HG03095 (cell line): ENCODE results near the gene TEX10.
"Not testable (repeated sequence)": the region's sequence is repeated elsewhere in the genome, so short reads cannot be mapped to it uniquely, and the experiment has no call there.

Source experiments
- ATAC-seq: cut with Tn5 transposase; IDR thresholded peaks from one replicate; pipeline ENCODE4 v1.9.1; 2021; ENCODE audit warnings: moderate library complexity; ENCODE audit not compliant: unreplicated experiment

TEX10 gene

DNA sequence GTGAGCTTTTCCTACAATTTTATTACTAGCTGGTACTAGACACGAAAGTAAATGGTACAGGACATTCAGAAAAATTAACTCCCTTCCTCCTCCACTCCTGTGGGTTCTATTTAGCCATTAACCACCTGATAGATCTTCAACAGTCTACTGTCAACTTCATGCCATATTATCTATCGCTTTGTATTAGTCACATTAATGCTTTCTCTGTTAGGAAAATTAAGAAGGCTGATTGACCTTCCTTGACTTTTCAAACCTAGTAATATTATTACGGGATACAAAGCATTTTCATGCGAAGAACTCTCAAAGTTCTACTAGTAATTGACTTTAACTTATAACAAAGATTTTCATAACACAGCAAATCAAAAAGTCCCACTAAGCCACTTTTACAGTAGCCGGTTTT lies 1.2 kb downstream of the TEX10 start:
- no peak for ATAC-seq

DNA sequence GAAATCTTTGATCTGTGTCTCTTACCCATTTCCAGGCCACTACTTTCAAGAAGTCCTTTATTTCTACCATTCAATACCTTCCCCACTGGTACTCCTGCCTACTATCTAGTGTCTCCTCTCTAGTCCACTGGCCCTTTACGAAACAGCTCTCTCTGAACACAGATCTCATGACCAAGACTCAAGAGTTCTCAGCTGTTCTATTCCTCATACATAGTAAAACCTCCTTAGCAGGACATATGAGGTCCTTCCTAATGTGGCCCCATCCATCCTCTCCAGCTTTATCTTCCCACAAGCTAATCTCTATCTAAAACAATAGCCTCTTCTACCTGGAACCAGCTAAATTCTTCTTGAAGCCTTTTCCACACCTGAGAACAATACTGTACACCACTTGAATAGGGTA lies 2.6 kb downstream of the TEX10 start:
- no peak for ATAC-seq

DNA sequence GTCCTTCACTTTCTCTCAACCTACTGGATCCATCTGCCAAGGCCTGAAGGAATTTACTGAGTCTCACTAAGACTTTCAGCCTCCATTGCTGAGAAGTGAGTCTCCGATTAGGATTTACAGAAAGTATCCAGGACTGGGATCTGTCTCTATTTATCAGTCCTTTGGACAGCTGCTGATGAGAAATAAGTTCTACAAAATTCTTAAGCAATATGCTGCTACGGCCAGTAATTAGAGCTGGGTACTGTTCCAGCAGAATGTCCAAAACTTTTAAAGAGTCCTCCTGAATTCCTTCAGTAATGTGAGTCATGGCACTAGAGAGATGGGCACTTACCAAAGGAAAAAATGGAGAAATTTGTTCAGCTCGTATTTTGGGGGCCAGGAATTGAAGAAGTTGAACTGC lies 5.9 kb downstream of the TEX10 start:
- ATAC-seq: no peak

DNA sequence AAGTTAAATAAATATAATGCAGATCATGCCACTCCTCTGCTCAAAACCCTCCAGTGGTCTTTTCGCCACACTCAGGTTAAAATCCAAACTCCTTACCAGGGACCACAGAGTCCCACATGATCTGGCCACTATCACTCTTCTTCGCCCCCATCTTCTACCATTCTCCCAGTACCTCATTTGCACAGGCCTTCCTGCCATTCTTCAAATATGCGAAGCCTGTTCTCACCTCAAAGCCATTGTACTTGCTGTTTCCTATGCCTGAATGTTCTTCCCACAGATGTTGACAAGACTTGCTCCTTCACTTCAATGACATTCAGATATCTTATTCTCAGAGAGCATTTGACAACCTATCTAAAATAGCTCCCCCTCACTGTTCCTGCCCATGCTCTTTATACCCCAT lies 10.9 kb downstream of the TEX10 start:
- no peak for ATAC-seq

DNA sequence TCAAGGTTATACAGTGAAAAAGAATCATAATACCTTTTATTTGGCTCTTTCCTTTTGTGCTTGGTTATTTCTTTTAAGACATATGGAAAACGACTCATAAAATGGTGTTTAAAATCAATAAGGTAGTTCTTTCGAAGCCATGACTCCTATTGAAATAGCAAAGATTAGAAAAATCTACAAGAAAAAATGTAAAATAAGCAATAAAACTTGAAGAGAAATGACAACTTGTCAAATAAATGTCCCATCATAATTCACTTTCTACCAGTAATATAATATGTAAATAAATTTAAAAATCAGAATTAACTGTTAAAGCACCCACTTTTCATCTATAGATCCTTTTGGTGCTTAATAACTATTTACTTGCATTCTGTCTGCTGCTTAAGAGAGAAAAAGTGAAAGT lies 12.5 kb downstream of the TEX10 start:
- ATAC-seq: no peak

DNA sequence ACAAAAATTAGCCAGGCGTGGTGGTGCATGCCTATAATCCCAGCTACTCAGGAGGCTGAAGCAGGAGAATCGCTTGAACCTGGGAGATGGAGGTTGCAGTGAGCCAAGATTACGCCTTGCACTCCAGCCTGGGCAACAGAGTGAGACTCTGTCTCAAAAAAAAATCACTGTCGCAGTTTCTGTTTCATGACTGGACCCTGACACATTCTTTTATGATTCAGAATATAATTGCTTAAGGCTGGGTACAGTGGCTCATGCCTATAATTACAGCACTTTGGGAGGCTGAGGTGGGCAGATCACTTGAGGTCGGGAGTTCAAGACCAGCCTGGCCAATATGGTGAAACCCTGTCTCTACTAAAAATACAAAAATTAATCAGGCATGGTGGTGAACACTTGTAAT lies 14.0 kb downstream of the TEX10 start:
- ATAC-seq: not testable (repeated sequence)

DNA sequence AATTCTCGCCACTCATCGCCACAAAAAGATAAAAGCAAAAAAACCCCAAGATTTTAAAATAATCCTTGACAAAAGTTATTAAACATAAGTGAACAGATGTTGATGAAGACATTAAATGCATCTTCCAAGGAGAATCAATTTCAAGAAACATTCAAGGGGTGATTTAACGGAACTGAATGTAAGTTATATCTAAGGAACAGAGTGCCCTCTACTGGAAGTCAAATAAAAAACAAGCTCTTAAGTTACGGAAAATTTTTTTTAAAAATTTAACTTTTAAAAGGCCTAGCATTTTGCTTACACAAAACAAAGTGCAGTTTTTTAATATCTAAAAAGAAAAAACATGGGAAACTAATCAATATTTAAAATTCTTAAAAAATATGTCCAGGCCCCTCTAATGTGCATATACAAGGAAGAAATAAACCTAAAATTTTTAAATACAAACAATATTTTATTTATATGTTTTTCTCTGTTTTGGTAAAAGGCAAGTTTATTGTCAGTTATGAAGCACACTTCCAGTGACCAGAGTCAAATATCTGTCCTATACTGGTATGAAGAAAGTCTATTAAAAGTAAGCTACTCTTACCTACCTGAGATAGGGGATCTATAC lies 28.0 kb downstream of the TEX10 start:
- ATAC-seq: no peak

DNA sequence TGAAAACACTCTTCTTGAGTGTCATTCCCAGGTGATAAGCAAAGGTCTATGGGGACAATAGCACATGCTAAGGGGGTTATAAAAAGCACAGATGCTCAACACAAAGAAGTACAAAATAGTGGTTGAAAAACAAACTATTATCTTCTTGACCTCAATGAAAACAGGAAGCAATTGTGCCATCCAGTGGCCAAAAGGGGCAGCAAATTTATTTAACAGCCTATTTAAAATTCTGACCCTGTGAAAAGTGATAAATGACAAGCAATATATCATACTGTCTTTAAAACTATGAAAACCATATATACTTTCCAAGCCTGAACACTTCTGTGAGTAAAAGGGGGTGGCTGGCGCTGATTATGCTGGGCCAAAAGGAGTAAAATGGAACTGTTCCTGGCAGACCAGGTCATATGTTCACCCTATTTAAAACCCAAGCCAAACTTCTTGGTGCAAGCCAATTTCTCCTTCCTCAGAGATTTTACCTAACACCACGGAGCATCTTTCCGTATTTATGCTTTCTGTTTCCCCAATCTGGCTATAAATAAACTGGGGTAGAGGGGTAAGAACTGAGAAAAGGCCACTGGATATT lies 29.7 kb downstream of the TEX10 start:
- ATAC-seq: no peak

DNA sequence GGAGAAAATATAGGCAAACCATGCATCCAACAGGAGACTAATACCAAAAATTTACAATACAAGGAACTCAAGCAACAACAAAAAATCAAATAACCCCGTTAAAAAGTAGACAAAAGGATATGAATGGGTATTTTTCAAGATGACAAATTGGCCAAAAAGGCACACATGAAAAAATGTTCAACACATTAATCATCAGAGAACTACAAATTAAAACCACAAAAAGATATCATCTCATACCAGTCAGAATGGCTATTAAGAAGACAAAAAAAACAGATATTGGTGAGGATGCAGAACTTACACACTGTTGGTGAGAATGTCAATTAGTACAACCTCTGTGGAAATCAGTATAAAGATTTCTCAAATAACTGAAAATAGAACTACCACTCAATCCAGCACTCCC lies 35.0 kb downstream of the TEX10 start:
- no peak for ATAC-seq

DNA sequence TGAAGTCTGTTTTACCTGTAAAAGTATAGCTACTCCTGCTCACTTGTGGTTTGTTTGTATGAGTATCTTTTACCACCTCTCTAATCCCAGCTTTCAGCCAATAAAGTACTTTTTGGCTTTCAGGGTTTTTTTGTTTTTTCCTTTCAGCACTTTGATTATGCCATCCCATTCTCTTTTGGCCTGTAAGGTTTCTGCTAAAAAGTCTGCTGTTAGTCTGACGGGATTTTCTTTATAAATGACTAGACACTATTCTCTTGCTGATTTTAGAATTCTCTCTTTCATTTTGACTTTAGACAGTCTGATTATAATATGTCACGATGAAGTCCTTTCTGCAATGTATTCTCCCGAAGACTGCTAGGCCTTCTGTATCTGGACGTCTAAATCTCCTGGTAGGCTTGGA lies 37.2 kb downstream of the TEX10 start:
- ATAC-seq: no peak

DNA sequence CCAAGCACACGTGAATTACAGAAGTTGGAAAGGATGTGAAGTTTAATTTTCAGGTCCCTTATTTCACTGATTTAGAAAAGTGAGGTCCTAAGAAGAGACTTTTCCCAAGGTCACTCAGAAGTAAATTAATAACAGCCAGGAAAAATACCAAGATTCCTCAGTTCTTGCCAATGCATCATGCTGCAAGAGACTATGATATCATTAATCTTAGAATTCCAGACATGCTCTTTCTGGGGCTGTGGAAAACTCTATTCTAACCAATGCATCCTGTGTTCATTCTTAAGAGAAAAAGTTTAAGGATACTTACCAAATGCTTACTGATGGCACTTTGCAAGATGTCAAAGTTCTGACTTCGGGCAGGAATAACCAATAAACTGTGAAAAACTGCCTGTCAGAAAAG lies 42.8 kb downstream of the TEX10 start:
- no peak for ATAC-seq

DNA sequence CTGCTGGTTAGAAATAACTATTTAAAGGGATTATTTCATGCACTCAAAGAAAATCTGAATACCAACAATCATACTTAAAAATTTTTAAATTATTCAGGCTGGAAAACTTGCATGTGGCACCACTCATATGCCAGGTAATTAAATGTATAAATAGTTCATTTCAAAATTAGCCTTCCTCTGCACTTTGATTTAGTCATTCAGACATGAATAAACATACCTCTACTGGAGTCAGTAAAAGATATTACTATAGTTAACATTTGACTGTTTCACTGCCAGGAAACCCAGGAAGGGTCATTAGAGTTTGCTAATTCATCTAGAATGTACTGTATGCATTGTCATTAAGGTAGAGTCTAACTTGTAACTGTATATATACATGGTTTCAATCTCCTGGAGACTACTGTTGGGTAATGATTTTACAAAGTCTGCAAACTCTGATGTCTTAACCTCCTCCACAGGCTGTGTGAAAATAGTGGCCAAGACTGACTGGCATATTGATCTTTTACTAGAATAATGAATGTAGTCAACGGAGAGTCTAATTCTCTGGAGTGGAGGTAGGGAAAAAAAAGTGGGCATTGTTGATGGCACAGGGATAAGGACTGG lies 43.7 kb downstream of the TEX10 start:
- no peak for ATAC-seq

DNA sequence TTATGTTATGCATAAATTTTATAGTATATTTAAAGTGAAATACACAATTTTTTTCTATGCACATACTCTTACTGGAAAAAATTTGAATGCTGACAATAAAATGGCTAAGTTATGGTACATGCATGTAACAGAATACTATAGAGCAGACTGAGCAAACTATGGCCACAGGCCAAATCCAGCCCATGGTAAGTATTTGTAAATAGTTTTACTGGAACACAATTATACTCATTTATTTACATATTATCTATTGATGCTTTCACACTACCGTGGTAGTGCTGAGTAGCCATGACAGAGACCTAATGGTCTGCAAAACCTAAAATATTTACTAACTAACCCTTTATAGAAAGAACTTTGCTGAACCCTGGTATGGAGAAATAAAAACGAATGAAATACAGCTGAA lies 45.7 kb downstream of the TEX10 start:
- no peak for ATAC-seq

DNA sequence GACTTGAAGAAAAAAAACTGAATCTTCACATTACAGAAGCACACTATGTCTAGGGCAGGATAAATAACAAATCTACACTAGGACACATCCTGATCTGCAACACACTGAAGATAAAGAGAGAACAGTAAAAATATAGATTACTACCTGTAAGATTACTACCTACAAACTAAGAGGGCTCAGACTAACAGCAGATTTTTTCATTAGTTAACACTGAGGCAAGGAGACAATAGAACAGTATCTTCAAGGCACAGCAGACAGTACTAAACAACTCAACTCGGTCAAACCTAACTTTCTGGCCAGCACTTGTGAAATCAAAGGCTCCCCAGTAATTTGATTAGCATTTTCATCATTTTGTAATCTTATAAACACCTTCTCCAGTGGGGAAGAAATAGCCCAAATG lies 46.5 kb downstream of the TEX10 start:
- no peak for ATAC-seq

DNA sequence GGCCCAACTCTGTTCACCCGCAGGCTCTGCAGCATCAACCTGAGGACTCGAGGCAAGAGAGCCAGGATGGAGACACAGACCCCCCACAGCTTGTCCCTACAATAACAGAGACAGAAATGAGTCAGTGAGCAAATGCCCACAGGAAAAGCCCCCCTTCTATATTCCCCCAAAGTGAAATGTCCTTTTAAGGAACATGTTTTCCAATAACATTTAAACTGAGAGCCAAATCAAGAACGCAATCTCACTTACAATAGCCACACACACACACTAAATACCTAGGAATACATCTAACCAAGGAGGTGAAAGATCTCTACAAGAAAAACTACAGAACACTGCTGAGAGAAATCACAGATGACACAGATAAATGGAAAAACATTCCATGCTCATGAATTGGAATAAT lies 49.0 kb downstream of the TEX10 start:
- ATAC-seq: no peak

DNA sequence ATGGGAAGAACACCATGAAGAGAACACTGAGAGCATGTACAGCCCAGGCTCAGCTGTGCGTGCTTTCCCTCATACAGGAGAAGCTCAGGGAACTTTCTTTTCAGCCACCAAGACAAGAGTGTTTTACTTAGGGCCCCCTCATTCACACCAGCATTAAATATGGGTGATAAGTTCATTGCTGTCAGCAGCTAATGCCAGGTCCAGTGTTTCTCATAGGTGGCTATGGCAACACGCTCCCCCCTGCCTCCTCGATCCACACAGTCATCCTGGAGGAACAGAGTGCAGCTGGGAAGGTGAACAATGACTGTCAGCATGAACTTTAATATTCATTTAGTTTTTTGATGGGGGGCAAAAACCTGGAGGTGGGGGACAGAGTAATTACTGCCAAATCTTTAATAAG lies 54.4 kb downstream of the TEX10 start:
- ATAC-seq: no peak

DNA sequence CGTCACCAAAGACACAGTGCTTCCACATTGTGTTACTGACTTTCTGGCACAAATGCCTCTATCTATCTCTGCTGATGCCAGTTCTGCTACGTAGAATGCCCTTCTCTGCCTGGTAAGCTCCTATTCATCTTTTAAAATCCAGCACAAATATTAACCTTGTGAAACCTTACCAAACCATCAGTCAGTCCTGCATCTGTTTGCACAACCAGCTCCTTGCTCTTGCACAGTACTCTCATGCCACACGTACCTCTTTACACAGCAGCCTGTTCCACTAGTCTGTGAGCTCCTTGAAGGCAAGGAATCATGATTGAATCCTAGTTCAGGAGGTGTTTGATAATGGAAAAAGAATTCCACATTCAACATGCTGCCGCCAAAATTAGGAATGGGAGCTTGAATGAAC lies 56.3 kb downstream of the TEX10 start:
- no peak for ATAC-seq

DNA sequence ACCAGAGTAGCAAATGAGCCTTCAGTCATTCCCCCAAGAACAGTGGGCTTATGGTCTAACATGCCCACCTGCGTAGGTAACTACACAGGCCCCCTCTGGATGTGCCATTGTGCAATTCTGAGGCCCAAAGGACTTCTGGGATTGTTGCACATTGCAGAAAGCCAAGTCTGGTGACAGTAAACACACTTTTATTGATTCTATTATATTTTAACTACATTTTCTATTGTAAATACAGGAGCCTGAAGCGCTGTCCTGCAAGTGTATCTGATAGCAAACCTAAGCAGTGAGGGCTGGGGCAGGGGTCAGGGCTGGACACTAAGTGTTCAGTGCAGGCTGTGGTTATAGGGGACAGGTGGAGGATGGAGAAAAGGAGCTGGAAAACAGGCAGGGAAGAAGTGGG lies 57.5 kb downstream of the TEX10 start:
- no peak for ATAC-seq

DNA sequence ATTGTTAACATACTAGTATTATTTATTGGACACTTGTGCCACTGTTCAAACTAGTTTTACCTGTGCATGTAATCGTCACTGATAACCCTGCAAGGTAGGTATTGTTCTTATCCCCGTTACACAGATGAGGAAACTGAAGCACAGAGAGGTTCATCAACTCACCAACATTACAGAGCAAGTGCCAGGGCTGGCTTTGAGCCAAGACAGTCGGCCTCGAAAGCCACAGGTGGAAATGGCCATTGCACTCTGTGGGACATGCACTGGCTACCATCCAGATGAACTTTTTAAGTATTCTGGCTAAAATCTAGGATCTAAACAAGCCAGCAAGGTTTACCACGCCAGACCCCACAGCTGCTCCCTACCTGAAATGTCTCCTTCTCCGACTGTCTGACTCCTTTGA lies 57.9 kb downstream of the TEX10 start:
- no peak for ATAC-seq

DNA sequence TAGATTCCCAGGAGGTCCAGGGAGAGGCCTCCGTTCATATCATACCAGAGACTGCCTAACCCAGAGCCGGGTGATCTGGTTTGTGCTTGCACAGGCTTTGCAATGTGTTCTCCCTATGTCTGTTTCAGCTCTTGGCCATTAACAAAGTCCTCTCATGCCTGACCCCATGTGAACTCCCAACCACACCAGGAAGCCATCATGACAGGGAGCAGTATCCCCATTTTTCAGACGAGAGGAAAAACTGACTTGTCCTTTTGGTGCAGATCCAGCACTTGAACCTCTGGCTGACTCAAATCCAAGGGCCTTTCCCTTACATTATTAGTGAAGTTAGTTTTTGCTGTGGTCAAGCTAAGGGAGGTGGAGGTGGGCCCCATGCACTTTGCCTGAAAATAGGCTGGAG lies 58.4 kb downstream of the TEX10 start:
- ATAC-seq: no peak

DNA sequence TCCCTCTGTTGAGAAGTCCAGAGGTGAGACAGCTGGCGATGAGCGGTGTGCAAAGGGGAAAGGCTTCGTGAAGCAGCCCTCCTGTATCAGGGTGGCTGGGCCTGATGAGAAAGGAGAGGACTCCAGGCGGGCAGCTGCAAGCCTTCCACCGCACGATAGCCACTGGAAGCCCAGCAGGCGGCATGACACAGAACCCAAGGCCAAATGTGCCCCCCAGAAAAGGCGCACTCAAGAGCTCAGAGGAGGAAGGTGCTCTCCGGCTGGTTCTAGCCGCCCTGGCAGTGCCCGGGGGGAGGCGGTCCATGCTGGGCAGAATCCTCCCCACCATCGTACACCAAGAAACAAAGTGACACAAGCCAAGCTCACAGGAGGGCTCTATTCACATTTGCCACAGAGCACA lies 60.3 kb downstream of the TEX10 start:
- no peak for ATAC-seq

DNA sequence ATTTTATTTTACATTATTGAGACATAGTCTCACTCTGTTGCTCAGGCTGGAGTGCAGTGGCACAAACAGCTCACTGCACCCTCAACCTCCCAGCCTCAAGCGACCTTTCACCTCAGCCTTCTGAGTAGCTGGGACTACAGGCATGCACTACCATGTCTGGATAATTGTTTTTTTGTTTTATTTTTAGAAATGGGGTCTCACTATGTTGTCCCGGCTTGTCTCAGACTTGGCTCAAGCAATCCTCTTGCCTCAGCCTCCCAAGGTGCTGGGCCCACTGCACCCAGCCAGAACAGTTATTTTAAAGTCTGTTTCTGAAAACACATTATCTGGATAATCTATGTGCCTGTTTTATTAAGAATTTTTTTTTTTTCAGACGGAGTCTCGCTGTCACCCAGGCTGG lies 62.0 kb downstream of the TEX10 start:
- no peak for ATAC-seq

DNA sequence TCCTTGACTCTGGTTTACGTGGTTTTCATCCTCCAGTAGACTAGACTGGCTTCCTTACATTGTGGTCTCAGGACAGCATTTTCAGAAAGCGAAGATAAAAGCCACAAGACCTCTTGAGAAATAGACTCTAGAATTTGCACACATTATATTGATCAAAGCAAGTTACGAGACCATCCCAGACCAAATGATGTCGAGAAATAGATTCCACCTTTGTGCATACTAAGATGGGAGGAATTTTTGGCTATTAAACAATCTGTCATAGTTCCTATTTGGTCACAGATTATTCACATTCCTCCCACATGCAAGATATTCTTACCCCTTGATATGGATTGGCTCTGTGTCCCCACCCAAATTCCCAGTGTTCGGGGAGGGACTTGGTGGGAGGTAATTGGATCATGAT lies 65.6 kb downstream of the TEX10 start:
- ATAC-seq: no peak
